Esophagus (tissue), 2 donors: ENCODE results near the gene FAM151A. TPM values are rescaled to one million over a fixed set of nuclear protein-coding genes. Genes with fewer than 3 reads are reported as not detected.

Experiments used
- H3K27ac ChIP-seq, 2 donors: one replicate each; pipeline ENCODE4 v1.5.1; 2013; ENCODE audit warnings: low read depth in 2 of 2, mild to moderate bottlenecking in 2 of 2, inconsistent platforms in 1 of 2, low read length in 1 of 2, moderate library complexity in 1 of 2
- H3K27me3 ChIP-seq, 2 donors: one replicate each; pipeline ENCODE4 v1.6.1; 2013; ENCODE audit warnings: low read length in 2 of 2, control low read depth in 1 of 2, mild to moderate bottlenecking in 1 of 2; ENCODE audit not compliant: insufficient read depth in 2 of 2, control insufficient read depth in 1 of 2
- H3K36me3 ChIP-seq, 2 donors: one replicate each; pipeline ENCODE4 v1.6.1; 2013; ENCODE audit warnings: low read length in 1 of 2; ENCODE audit not compliant: control insufficient read depth in 2 of 2, insufficient read depth in 2 of 2
- H3K4me1 ChIP-seq, 2 donors: one replicate each; pipeline ENCODE4 v1.6.1; 2013; ENCODE audit warnings: low read length in 1 of 2; ENCODE audit not compliant: control insufficient read depth in 2 of 2, insufficient read depth in 2 of 2
- H3K4me3 ChIP-seq, 2 donors: one replicate each; pipeline ENCODE4 v1.5.1; 2013; ENCODE audit warnings: low read length in 2 of 2, mild to moderate bottlenecking in 2 of 2, low read depth in 1 of 2, moderate library complexity in 1 of 2
- H3K9me3 ChIP-seq, 2 donors: one replicate each; pipeline ENCODE4 v1.6.1; 2013; ENCODE audit warnings: mild to moderate bottlenecking in 2 of 2, low read depth in 1 of 2, low read length in 1 of 2, moderate library complexity in 1 of 2; ENCODE audit not compliant: control insufficient read depth in 2 of 2, insufficient read depth in 1 of 2
- WGBS, 2 donors: extraction: QIAGEN DNeasy Blood & Tissue Kit; methylation state at CpG; one replicate each; pipeline ENCODE4 v1.1.7; 2013; 5-methylcytosine and 5-hydroxymethylcytosine counted together
- polyA plus RNA-seq, 2 donors: library from polyadenylated mRNA; stranded (reverse); fragments of 200-250 nt; gene quantifications; one replicate each; pipeline ENCODE4 v1.2.3, GENCODE V29; 2013
- donor health status: healthy with polysubstance abuse.
- donor health status: Bipolar disorder and iron deficiency.

FAM151A gene
- polyA plus RNA-seq, 2 donors: 0.24 to 0.26 TPM

GRCh38 chr1:54653036-54653435 lies 29.7 kb upstream of the FAM151A start:
- no peaks in the 10 kb centered on the region for H3K27me3 ChIP-seq
- no peaks in the 10 kb centered on the region for H3K9me3 ChIP-seq
- 81 to 90% methylated on average over 4 of the region's 4 CpGs for WGBS, 2 donors
- no peak overlapping the region for H3K27ac ChIP-seq
- H3K36me3 ChIP-seq: no peaks in the 10 kb centered on the region
- H3K4me3 ChIP-seq: no peak overlapping the region
- no peaks in the 10 kb centered on the region for H3K4me1 ChIP-seq

DNA sequence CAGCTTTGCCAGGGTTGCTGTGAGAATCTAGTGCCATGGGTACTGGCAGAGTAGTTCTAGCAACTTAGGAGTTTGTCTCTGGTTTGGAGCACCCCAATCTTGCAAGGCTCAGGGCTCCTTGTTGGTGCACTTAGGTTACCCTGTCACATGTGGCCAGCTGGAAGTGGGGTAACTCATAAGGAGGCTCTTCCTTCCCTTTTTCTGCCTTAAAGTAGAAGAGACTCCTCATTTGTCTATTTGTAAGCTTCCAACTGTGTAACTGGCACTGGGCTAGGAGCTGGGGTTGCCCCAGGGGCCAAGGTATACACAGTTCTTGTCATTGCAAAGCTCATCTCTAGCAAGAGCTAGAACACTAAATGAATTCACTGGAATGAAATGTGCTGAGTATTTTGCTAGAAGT lies 28.8 kb upstream of the FAM151A start:
- Histone ChIP-seq H3K4me1 (no peaks in the 10 kb centered on the region), H3K27me3 (no peaks in the 10 kb centered on the region), H3K36me3 (no peaks in the 10 kb centered on the region), H3K4me3 (no peak overlapping the region), H3K9me3 (no peaks in the 10 kb centered on the region), H3K27ac (no peak overlapping the region)

- WGBS, 2 donors: 71 to 82% methylated on average over 3 of the region's 3 CpGs
- Histone ChIP-seq H3K36me3 (no peaks in the 10 kb centered on the region), H3K27me3 (no peaks in the 10 kb centered on the region), H3K4me1 (no peaks in the 10 kb centered on the region), H3K4me3 (no peak overlapping the region), H3K9me3 (no peaks in the 10 kb centered on the region), H3K27ac (no peak overlapping the region)
Observed at GRCh38 chr1:54651608-54652007, 28.3 kb upstream of the FAM151A start.

DNA sequence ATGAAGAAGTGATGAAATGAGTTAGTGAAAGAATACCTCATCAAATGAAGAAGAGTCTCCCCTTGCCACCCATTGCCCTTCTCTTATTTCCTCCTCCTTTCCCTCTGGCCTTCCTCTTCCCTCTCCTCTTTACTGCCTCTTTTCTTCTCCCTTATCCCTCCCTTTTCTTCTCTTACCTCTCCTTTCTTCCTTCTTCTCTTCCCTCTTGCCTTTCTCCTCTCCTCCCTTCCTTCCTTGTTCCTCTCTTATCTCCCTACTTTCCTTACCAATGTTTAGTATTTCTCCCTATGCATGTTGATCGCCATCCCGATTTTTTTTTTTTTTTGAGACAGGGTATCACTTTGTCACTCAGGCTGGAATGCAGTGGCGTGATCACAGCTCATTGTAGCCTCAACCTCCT lies 27.1 kb upstream of the FAM151A start:
- 84 to 86% methylated on average over 3 of the region's 3 CpGs for WGBS, 2 donors
- H3K27me3 ChIP-seq: no peaks in the 10 kb centered on the region
- no peaks in the 10 kb centered on the region for H3K9me3 ChIP-seq
- no peaks in the 10 kb centered on the region for H3K4me1 ChIP-seq
- H3K36me3 ChIP-seq: no peaks in the 10 kb centered on the region
- no peak overlapping the region for H3K27ac ChIP-seq
- H3K4me3 ChIP-seq: no peak overlapping the region

GRCh38 chr1:54649921-54650320 lies 26.6 kb upstream of the FAM151A start:
- H3K4me3 ChIP-seq: no peak overlapping the region
- no peak overlapping the region for H3K27ac ChIP-seq
- no peaks in the 10 kb centered on the region for H3K4me1 ChIP-seq
- H3K27me3 ChIP-seq: no peaks in the 10 kb centered on the region
- no peaks in the 10 kb centered on the region for H3K36me3 ChIP-seq
- 83 to 91% methylated on average over 1 of the region's 1 CpG for WGBS, 2 donors
- H3K9me3 ChIP-seq: peaks cover 0 to under 1% of the 10 kb centered on the region in 2 donors

GRCh38 chr1:54649130-54649898 lies 26.0 kb upstream of the FAM151A start:
- no peak overlapping the region for H3K27ac ChIP-seq
- no peak overlapping the region for H3K4me3 ChIP-seq
- 63 to 78% methylated on average over 5 of the region's 5 CpGs for WGBS, 2 donors
- peaks cover 0 to 4% of the 10 kb centered on the region in 2 donors for H3K9me3 ChIP-seq
- no peaks in the 10 kb centered on the region for H3K27me3 ChIP-seq
- no peaks in the 10 kb centered on the region for H3K36me3 ChIP-seq
- H3K4me1 ChIP-seq: no peaks in the 10 kb centered on the region

GRCh38 chr1:54645806-54646676 lies 22.7 kb upstream of the FAM151A start:
- H3K27ac ChIP-seq: no peak overlapping the region
- peaks cover 0 to 8% of the 10 kb centered on the region in 2 donors for H3K9me3 ChIP-seq
- 61 to 71% methylated on average over 7 of the region's 7 CpGs for WGBS, 2 donors
- no peak overlapping the region for H3K4me3 ChIP-seq
- H3K27me3 ChIP-seq: no peaks in the 10 kb centered on the region
- no peaks in the 10 kb centered on the region for H3K36me3 ChIP-seq
- no peaks in the 10 kb centered on the region for H3K4me1 ChIP-seq

- Histone ChIP-seq H3K9me3 (peaks cover 0 to 8% of the 10 kb centered on the region in 2 donors), H3K4me3 (no peak overlapping the region), H3K36me3 (no peaks in the 10 kb centered on the region), H3K27ac (no peak overlapping the region), H3K4me1 (no peaks in the 10 kb centered on the region), H3K27me3 (no peaks in the 10 kb centered on the region)
Observed at GRCh38 chr1:54643736-54644135, 20.4 kb upstream of the FAM151A start.

DNA sequence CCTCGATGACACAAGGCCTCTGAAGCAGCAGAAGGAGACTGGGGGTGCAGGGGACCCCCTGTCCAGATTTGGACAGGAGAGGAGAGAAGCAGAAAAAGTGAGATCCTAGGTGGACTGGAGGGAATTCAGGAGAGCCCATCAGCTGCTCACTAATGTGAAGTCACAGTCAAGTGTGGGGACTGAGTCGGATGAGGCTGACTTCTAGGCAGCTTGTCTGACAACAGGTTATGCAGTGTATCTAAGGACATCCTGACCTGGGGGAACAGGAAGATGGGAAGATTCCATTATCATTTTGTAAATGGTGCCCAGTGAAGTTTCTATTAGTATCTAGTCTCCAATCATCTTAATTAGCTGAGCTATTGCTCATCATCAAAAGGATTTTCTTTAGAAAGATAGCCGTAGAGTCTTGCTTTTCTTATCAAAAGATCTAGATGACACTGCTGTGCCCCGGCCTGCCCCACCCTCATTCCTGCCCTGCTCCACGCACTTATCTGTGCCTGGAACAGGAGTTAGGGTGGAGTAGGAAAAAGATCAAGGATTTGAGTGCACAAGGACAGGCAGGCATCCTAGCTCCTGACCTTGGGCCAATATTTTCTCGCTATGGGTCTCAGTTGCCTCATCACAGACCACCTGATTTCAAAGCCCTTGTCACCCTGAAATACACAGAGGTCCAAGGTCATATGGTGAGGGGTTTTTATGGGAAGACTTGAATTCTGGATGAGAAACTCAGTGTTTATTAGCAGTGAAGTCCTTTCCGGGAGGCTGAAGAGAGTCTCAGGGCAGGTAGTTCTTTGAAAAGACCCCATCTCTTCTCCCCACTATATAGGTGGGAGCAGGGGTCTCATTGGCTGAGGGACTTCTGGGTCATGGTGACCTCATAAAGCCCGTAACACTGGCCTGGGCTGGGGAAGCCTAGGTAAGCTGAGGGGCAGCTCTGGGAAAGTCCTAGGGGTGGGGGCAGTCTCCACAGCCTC lies 17.8 kb upstream of the FAM151A start, which contains the start of gene MROH7:
TSS of gene MROH7 (plus strand) at position 924 of the 974 bp plus-strand sequence. CDS start 11,141 bp downstream, outside the sequence.
- Histone ChIP-seq H3K27me3 (no peaks in the 10 kb centered on the region), H3K4me3 (no peak within 1 kb of the TSS), H3K36me3 (no peaks in the 10 kb centered on the region), H3K4me1 (no peaks in the 10 kb centered on the region), H3K9me3 (peaks cover 0 to 8% of the 10 kb centered on the region in 2 donors), H3K27ac (no peak within 1 kb of the TSS)
- WGBS, 2 donors: 65 to 78% methylated on average over 8 of the region's 8 CpGs
